Thyroid gland (tissue), 4 donors: ENCODE results near the gene ABCD1. TPM values are rescaled to one million over a fixed set of nuclear protein-coding genes. Genes with fewer than 3 reads are reported as not detected.

ENCODE experiments used
- DNase-seq, 2 donors: peaks; one replicate each; pipeline ENCODE4 v3.0.0-alpha.2; 2019
- H3K27ac ChIP-seq, 3 donors: fragments of 200-600 bp; sonication (generic); 1 replicate in 2 of 3; 2 replicates in 1 of 3; pipeline ENCODE4 v1.5.1; 2016 to 2019; ENCODE audit warnings: mild to moderate bottlenecking in 1 of 3, moderate library complexity in 1 of 3
- H3K27me3 ChIP-seq: fragments of 200-600 bp; sonication (generic); one replicate; pipeline ENCODE4 v1.5.1; 2019
- H3K36me3 ChIP-seq, 2 donors: fragments of 200-600 bp; sonication (generic); one replicate each; pipeline ENCODE4 v1.5.1; 2016 to 2019
- H3K4me1 ChIP-seq, 2 donors: fragments of 200-600 bp; sonication (generic); one replicate each; pipeline ENCODE4 v1.5.1; 2017 to 2019
- H3K4me3 ChIP-seq, 3 donors: fragments of 200-600 bp; sonication (generic); replicated peaks in 1 of 3; 1 replicate in 2 of 3; 2 replicates in 1 of 3; pipeline ENCODE4 v1.5.1; 2016; ENCODE audit warnings: mild to moderate bottlenecking in 1 of 3
- H3K9me3 ChIP-seq: fragments of 200-600 bp; sonication (generic); one replicate; pipeline ENCODE4 v1.5.1; 2017
- POLR2A ChIP-seq, 2 donors: fragments of 450-650 bp; IDR thresholded peaks; one replicate each; pipeline ENCODE4 v1.6.1; 2017; ENCODE audit warnings: antibody characterized with exemption in 2 of 2, mild to moderate bottlenecking in 2 of 2, moderate library complexity in 1 of 2
- WGBS, 2 donors: methylation state at CpG; one replicate each; pipeline ENCODE4 v1.1.5; 2017; 5-methylcytosine and 5-hydroxymethylcytosine counted together
- intact Hi-C: fragments of 100-400 bp; cut with DNase I; formaldehyde crosslinking; loops from one replicate; pipeline ENCODE4 v1.15.1; 2023
- total RNA-seq, 4 donors: library from RNA; depleted of rRNA; stranded (reverse); fragments of >200 nt; gene quantifications; one replicate each; pipeline ENCODE4 v1.2.3, GENCODE V29; 2016
- TF ChIP-seq, protein P1 (sequence below), 6 experiments: fragments of 200-600 bp in 3 of 6; fragments of 450-650 bp in 3 of 6; sonication (generic) in 3 of 6; IDR thresholded peaks; one replicate each; pipeline ENCODE4 v1.5.1; 2016 to 2019; ENCODE audit warnings: antibody characterized with exemption in 6 of 6, mild to moderate bottlenecking in 2 of 6, inconsistent platforms in 1 of 6, moderate library complexity in 1 of 6

ABCD1 gene
- total RNA-seq, 4 donors from 2014 or later = 7.0 to 11.8 (median 8.9) TPM

DNA sequence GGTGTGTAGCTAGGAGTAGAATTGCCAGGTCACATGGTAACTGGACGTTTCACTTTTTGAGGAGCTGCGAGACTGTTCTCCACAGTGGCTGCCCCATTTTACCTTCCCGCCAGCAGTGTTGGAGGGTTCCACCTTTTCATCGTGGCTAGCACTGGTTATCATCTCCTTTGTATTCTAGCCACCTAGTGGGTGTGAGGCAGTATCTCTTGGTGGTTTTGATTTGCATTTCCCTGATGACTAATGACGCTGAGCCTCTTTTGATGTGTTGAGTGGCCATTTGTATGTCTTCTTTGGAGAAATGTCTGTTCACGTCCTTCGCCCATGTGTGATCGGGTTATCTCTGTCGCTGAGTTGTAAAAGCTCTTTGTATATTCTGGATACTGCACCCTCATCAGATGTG lies 10.6 kb downstream of the ABCD1 start:
- no peak overlapping the region for H3K27ac ChIP-seq
- H3K27me3 ChIP-seq = no peaks in the 10 kb centered on the region
- intact Hi-C loops = no loop called here
- H3K4me1 ChIP-seq = no peaks in the 10 kb centered on the region
- H3K9me3 ChIP-seq = no peaks in the 10 kb centered on the region
- DNase-seq = no peak
- no peak for TF ChIP-seq POLR2A (IDR thresholded peaks at IDR 0.05)
- TF ChIP-seq, protein P1, sequence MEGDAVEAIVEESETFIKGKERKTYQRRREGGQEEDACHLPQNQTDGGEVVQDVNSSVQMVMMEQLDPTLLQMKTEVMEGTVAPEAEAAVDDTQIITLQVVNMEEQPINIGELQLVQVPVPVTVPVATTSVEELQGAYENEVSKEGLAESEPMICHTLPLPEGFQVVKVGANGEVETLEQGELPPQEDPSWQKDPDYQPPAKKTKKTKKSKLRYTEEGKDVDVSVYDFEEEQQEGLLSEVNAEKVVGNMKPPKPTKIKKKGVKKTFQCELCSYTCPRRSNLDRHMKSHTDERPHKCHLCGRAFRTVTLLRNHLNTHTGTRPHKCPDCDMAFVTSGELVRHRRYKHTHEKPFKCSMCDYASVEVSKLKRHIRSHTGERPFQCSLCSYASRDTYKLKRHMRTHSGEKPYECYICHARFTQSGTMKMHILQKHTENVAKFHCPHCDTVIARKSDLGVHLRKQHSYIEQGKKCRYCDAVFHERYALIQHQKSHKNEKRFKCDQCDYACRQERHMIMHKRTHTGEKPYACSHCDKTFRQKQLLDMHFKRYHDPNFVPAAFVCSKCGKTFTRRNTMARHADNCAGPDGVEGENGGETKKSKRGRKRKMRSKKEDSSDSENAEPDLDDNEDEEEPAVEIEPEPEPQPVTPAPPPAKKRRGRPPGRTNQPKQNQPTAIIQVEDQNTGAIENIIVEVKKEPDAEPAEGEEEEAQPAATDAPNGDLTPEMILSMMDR (IDR thresholded peaks at IDR 0.05) = no peak
- H3K4me3 ChIP-seq = no peak overlapping the region
- peaks cover 0 to 3% of the 10 kb centered on the region in 2 donors for H3K36me3 ChIP-seq
- WGBS, 2 donors = 79 to 83% methylated on average over 9 of the region's 9 CpGs

DNA sequence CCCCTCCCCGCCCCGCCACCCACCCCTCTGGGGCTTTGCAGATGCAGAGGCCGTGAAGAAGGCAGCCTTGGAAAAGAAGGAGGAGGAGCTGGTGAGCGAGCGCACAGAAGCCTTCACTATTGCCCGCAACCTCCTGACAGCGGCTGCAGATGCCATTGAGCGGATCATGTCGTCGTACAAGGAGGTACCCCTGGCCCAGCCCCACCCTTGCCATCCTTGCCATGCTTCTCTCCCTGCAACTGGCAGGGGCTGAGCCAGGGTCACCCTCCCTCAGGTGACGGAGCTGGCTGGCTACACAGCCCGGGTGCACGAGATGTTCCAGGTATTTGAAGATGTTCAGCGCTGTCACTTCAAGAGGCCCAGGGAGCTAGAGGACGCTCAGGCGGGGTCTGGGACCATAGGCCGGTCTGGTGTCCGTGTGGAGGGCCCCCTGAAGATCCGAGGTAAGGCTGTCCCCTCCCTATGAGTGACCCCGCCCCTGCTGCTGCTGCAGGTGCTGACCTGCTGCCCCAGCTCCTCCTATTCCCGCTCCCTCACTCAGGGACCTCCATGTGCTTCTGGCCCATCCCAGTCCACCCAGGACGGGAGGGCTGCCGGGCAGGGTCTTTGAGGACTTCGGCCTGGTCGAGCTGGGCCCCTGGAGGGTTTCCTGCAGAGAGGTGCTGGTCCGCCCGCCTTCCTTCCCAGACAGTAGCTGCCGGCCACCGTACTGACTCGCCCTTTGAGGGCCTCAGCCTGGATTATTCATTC lies 11.6 kb downstream of the ABCD1 start:
- no peaks in the 10 kb centered on the region for H3K4me1 ChIP-seq
- H3K9me3 ChIP-seq = no peaks in the 10 kb centered on the region
- no peaks in the 10 kb centered on the region for H3K27me3 ChIP-seq
- H3K36me3 ChIP-seq = peaks cover 0 to 3% of the 10 kb centered on the region in 2 donors
- intact Hi-C loops = no loop called here
- H3K4me3 ChIP-seq = no peak overlapping the region
- TF ChIP-seq, protein P1 (IDR thresholded peaks at IDR 0.05) = no peak
- TF ChIP-seq POLR2A (IDR thresholded peaks at IDR 0.05) = no peak
- WGBS, 2 donors = 84 to 100% methylated on average over 1 to 5 of the region's 30 CpGs
- no peak for DNase-seq
- no peak overlapping the region for H3K27ac ChIP-seq

DNA sequence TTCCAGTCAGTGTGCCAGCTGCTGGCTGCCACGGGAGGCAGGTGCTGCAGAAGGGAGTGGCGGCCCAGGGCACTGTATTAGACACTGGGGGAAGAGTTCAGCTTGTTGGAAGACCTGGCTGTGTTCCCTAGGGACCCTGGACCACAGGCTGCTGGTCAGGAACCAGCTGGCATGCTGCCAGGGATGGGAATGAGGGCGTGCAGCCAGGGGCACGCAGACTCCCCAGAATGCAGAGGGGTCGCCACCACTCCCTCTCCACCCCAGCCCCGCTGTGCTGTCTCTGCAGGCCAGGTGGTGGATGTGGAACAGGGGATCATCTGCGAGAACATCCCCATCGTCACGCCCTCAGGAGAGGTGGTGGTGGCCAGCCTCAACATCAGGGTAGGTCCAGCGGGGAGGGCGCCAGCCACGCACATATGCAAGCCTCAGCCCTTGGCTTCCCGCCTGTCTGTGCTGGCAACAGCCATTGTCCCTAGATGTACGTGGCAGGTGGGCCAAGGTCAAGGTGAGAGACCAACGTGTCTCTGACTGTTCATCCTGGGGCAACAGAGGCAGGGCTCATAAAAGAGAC lies 12.3 kb downstream of the ABCD1 start:
- H3K4me1 ChIP-seq = no peaks in the 10 kb centered on the region
- no peaks in the 10 kb centered on the region for H3K9me3 ChIP-seq
- no peak for DNase-seq
- 82% methylated on average over 2 of the region's 15 CpGs; no CpG with 5 or more reads in 1 of the 2 donors for WGBS, 2 donors
- intact Hi-C loops = no loop called here
- H3K27ac ChIP-seq = no peak overlapping the region
- no peaks in the 10 kb centered on the region for H3K27me3 ChIP-seq
- no peak overlapping the region for H3K4me3 ChIP-seq
- TF ChIP-seq, protein P1 (IDR thresholded peaks at IDR 0.05) = no peak
- no peak for TF ChIP-seq POLR2A (IDR thresholded peaks at IDR 0.05)
- H3K36me3 ChIP-seq = peaks cover 0 to 3% of the 10 kb centered on the region in 2 donors

DNA sequence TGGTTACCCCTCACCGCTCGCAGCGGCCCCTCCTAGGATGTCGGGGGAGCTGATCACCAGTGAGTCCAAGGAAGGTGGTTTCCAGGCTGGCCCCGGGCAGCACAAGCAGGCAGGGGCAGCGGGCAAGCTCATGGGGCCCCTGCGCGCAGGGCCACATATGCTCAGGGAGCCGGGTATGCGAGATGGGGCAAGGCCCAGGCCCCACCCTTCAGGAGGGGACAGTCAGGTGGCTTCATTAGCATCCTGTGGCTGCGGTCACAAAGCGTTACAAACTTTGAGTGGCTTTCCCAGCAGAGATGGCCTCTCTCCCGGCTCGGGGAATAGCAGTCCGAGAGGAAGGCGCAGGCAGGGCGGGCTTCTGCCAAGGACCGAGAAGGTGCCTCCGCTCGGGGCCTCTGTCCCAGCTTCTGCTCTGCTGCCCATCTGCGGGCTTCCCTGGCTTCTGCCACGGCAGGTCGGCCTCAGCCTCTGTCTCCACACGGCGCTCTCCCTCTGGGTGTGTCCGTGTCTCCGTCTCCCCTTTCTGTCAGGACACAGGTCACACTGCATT lies 13.5 kb downstream of the ABCD1 start:
- 90 to 100% methylated on average over 3 to 21 of the region's 27 CpGs for WGBS, 2 donors
- no peak for DNase-seq
- no peaks in the 10 kb centered on the region for H3K9me3 ChIP-seq
- intact Hi-C loops = no loop called here
- no peak overlapping the region for H3K4me3 ChIP-seq
- no peak overlapping the region for H3K27ac ChIP-seq
- H3K36me3 ChIP-seq = peaks cover 0 to 3% of the 10 kb centered on the region in 2 donors
- H3K4me1 ChIP-seq = no peaks in the 10 kb centered on the region
- H3K27me3 ChIP-seq = no peaks in the 10 kb centered on the region
- no peak for TF ChIP-seq POLR2A (IDR thresholded peaks at IDR 0.05)
- TF ChIP-seq, protein P1 (IDR thresholded peaks at IDR 0.05) = no peak
